Ovary (tissue), 3 donors: ENCODE measurements around the gene BLOC1S3.

ENCODE experiments used
- POLR2A ChIP-seq: fragments of 450-650 bp; IDR thresholded peaks from one replicate; pipeline ENCODE4 v1.6.1; 2017; ENCODE audit warnings: antibody characterized with exemption, mild to moderate bottlenecking, moderate library complexity
- TF ChIP-seq, protein P1 (sequence below), 3 donors: fragments of 450-650 bp in 2 of 3; fragments of 200-600 bp in 1 of 3; IDR thresholded peaks; one replicate each; pipeline versions ENCODE4 v1.5.1 to v1.8.0; 2016 to 2022; ENCODE audit warnings: antibody characterized with exemption in 3 of 3, mild to moderate bottlenecking in 1 of 3
- donor health status: DM: no; HTN: no; CAD: no.

DNA sequence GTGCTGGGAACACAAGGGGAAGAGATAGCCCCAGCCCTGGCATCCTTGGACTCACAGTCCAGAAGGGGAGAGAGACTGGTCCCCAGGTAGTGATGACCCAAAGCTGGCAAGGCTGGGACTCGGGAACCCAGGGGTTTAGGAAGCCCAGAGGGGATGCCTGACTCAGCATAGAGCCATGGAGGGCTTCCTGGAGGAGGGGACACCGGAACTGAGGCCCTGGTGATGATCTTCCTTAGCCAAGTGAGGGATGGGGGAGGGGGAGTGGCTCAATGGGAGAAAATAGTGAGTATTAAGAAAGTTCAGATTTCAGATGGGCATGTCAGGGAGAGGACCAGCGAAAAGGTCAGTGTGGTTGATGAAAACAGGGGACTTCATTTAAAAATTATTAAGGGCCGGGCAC is 39.8 kb downstream of the BLOC1S3 start:
- TF ChIP-seq, protein P1, sequence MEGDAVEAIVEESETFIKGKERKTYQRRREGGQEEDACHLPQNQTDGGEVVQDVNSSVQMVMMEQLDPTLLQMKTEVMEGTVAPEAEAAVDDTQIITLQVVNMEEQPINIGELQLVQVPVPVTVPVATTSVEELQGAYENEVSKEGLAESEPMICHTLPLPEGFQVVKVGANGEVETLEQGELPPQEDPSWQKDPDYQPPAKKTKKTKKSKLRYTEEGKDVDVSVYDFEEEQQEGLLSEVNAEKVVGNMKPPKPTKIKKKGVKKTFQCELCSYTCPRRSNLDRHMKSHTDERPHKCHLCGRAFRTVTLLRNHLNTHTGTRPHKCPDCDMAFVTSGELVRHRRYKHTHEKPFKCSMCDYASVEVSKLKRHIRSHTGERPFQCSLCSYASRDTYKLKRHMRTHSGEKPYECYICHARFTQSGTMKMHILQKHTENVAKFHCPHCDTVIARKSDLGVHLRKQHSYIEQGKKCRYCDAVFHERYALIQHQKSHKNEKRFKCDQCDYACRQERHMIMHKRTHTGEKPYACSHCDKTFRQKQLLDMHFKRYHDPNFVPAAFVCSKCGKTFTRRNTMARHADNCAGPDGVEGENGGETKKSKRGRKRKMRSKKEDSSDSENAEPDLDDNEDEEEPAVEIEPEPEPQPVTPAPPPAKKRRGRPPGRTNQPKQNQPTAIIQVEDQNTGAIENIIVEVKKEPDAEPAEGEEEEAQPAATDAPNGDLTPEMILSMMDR (IDR thresholded peaks at IDR 0.05), result no peak
- TF ChIP-seq POLR2A, result no peak
